ENCODE data around the gene SHC1. TPM values are rescaled to one million over a fixed set of nuclear protein-coding genes. Genes with fewer than 3 reads are reported as not detected.

Gene SHC1
- total RNA-seq, 3 donors from 2014 or later (not counting 1 experiment from before 2014, with no cell fraction given), result 94.6 to 112 (median 96.8) TPM

GRCh38 chr1:154937988-154938386 is 32.6 kb downstream of the SHC1 start:
- no peaks in the 10 kb centered on the region for H3K9me3 ChIP-seq (ENCODE audit: control insufficient read depth, insufficient read depth, low read length)
- H3K4me1 ChIP-seq (ENCODE audit: control insufficient read depth, insufficient read depth, low read length), result peaks cover 50% of the 10 kb centered on the region
- peak overlapping the region; percentile 85 for H3K4me3 ChIP-seq (ENCODE audit: low read length)
- no peaks in the 10 kb centered on the region for H3K27me3 ChIP-seq (ENCODE audit: control insufficient read depth, insufficient read depth, low read length)
- Mint-ChIP-seq H3K27me3 (ENCODE audit: low read depth in 2 of 2) (no peaks in the 10 kb centered on the region), H3K4me1 (peaks cover 19 to 40% of the 10 kb centered on the region in 2 donors), H3K27ac (peak overlapping the region; percentile 99 to 100), H3K9me3 (no peaks in the 10 kb centered on the region), H3K4me3 (peak overlapping the region; percentile 100), H3K36me3 (no peaks in the 10 kb centered on the region)
- peak overlapping the region; percentile 97 for H3K27ac ChIP-seq (ENCODE audit: low read length)
- H3K36me3 ChIP-seq (ENCODE audit: control insufficient read depth, insufficient read depth, low read length), result no peaks in the 10 kb centered on the region
- TF ChIP-seq CTCF (IDR thresholded peaks at IDR 0.05), result no peak
- 92% methylated on average over 7 of the region's 8 CpGs for WGBS (ENCODE audit: insufficient coverage)
- ATAC-seq (no peak), DNase-seq (no peak)
- intact Hi-C loops (cut with micrococcal nuclease), result loop anchor here (1.0 to 5.0 kb wide), 8 partner anchors 18 to 381 kb away; partner anchors contain the start of genes ADAR, CKS1B, EFNA4 and FLAD1

GRCh38 chr1:154937085-154937987 is 33.2 kb downstream of the SHC1 start:
- Mint-ChIP-seq H3K27me3 (ENCODE audit: low read depth in 2 of 2) (no peaks in the 10 kb centered on the region), H3K27ac (peak overlapping the region; percentile 99 to 100), H3K36me3 (no peaks in the 10 kb centered on the region), H3K9me3 (no peaks in the 10 kb centered on the region), H3K4me3 (peak overlapping the region; percentile 100), H3K4me1 (peaks cover 19 to 40% of the 10 kb centered on the region in 2 donors)
- under 1% methylated on average over 35 of the region's 36 CpGs for WGBS (ENCODE audit: insufficient coverage)
- no peaks in the 10 kb centered on the region for H3K27me3 ChIP-seq (ENCODE audit: control insufficient read depth, insufficient read depth, low read length)
- ATAC-seq, result peak; percentile 81 to 91 (median 82)
- peak overlapping the region; percentile 85 for H3K4me3 ChIP-seq (ENCODE audit: low read length)
- H3K9me3 ChIP-seq (ENCODE audit: control insufficient read depth, insufficient read depth, low read length), result no peaks in the 10 kb centered on the region
- intact Hi-C loops (cut with micrococcal nuclease), result loop anchor here (1.0 to 5.0 kb wide), 8 partner anchors 19 to 380 kb away; partner anchors contain the start of genes ADAR, CKS1B, EFNA4 and FLAD1
- H3K36me3 ChIP-seq (ENCODE audit: control insufficient read depth, insufficient read depth, low read length), result no peaks in the 10 kb centered on the region
- peak; percentile 92 to 98 for DNase-seq
- TF ChIP-seq CTCF (IDR thresholded peaks at IDR 0.05), result peak; percentile 34
- peak overlapping the region; percentile 97 for H3K27ac ChIP-seq (ENCODE audit: low read length)
- peaks cover 43% of the 10 kb centered on the region for H3K4me1 ChIP-seq (ENCODE audit: control insufficient read depth, insufficient read depth, low read length)

- Mint-ChIP-seq H3K4me1 (peaks cover 19 to 40% of the 10 kb centered on the region in 2 donors), H3K27ac (peak within 1 kb of the TSS; percentile 99 to 100), H3K9me3 (no peaks in the 10 kb centered on the region), H3K36me3 (no peaks in the 10 kb centered on the region), H3K27me3 (ENCODE audit: low read depth in 2 of 2) (no peaks in the 10 kb centered on the region), H3K4me3 (peak within 1 kb of the TSS; percentile 100)
- peak; percentile 91 to 98 for DNase-seq
- peaks cover 36% of the 10 kb centered on the region for H3K4me1 ChIP-seq (ENCODE audit: control insufficient read depth, insufficient read depth, low read length)
- no peaks in the 10 kb centered on the region for H3K27me3 ChIP-seq (ENCODE audit: control insufficient read depth, insufficient read depth, low read length)
- H3K9me3 ChIP-seq (ENCODE audit: control insufficient read depth, insufficient read depth, low read length), result no peaks in the 10 kb centered on the region
- TF ChIP-seq CTCF (IDR thresholded peaks at IDR 0.05), result no peak
- ATAC-seq, result peak; percentile 86 to 97 (median 87)
- under 1% methylated on average over 45 of the region's 45 CpGs for WGBS (ENCODE audit: insufficient coverage)
- H3K27ac ChIP-seq (ENCODE audit: low read length), result peak within 1 kb of the TSS; percentile 97
- intact Hi-C loops (cut with micrococcal nuclease), result loop anchor here (1.0 to 5.0 kb wide), 8 partner anchors 20 to 379 kb away; partner anchors contain the start of genes ADAR, CKS1B, EFNA4 and FLAD1
- H3K36me3 ChIP-seq (ENCODE audit: control insufficient read depth, insufficient read depth, low read length), result no peaks in the 10 kb centered on the region
- peak within 1 kb of the TSS; percentile 85 for H3K4me3 ChIP-seq (ENCODE audit: low read length)
These were observed 33.9 kb downstream of the SHC1 start, which contains the start of gene PMVK for GRCh38 chr1:154936555-154937084. PMVK (minus strand) TSS chr1:154936719; CDS start chr1:154936685, 34 bp downstream.
